PC-3 (cell line): ENCODE data around the gene ISYNA1. TPM values are rescaled to one million over a fixed set of nuclear protein-coding genes. Genes with fewer than 3 reads are reported as not detected.

Experiments
- ATAC-seq: fragments of 200-7000 bp; cut with Tn5 transposase; 2 replicates; pipeline ENCODE4 v1.9.1; 2020; ENCODE audit warnings: mild to moderate bottlenecking, moderate library complexity
- BruUV-seq: library from RNA; stranded (reverse); fragments of 400-500 nt; replicated peaks from 2 replicates; lab custom pipeline; 2021; lab: Mats Ljungman, UMichigan
- CTCF ChIA-PET: fragments of 300-600 bp; sonication (Branson Sonifier 250); formaldehyde crosslinking; loops from one replicate; lab custom pipeline; 2022; ENCODE audit warnings: antibody characterized with exemption; lab: Charles Lee
- POLR2A ChIA-PET: fragments of 300-600 bp; sonication (Branson Sonifier 250); formaldehyde crosslinking; loops from one replicate; lab custom pipeline; 2022; ENCODE audit warnings: antibody characterized with exemption; ENCODE audit not compliant: unreplicated experiment; lab: Charles Lee
- DNase-seq: peaks from one replicate; pipeline ENCODE4 v3.0.0-alpha.2; 2015
- H2AFZ ChIP-seq: fragments of 300-600 bp; sonication (generic); 2 replicates; pipeline ENCODE4 v1.6.0; 2016; ENCODE audit warnings: antibody characterized with exemption, low read length
- H3F3A ChIP-seq: fragments of 300-600 bp; sonication (generic); one replicate; pipeline ENCODE4 v1.6.0; 2017; ENCODE audit warnings: antibody characterized with exemption, low read length, control low read depth, mild to moderate bottlenecking; ENCODE audit not compliant: unreplicated experiment
- H3K27ac ChIP-seq: fragments of 300-600 bp; sonication (generic); 2 replicates; pipeline ENCODE4 v1.5.1; 2016; ENCODE audit warnings: mild to moderate bottlenecking, low read length
- H3K27me3 ChIP-seq: fragments of 300-600 bp; sonication (generic); 2 replicates; pipeline ENCODE4 v1.6.1; 2016; ENCODE audit warnings: low read length, mixed read lengths
- H3K36me3 ChIP-seq: fragments of 300-600 bp; sonication (generic); 2 replicates; pipeline ENCODE4 v1.6.1; 2016; ENCODE audit warnings: low read depth, mixed run types, low read length, mixed read lengths
- H3K4me1 ChIP-seq: fragments of 300-600 bp; sonication (generic); 2 replicates; pipeline ENCODE4 v1.5.1; 2016; ENCODE audit warnings: low read length; ENCODE audit not compliant: insufficient read depth
- H3K4me2 ChIP-seq: fragments of 300-600 bp; sonication (generic); 2 replicates; pipeline ENCODE4 v1.6.0; 2016; ENCODE audit warnings: low read length
- H3K4me3 ChIP-seq: fragments of 300-600 bp; sonication (generic); 2 replicates; pipeline ENCODE4 v1.5.1; 2016; ENCODE audit warnings: mild to moderate bottlenecking, low read length, mixed read lengths
- H3K79me2 ChIP-seq: fragments of 300-600 bp; sonication (generic); 2 replicates; pipeline ENCODE4 v1.6.1; 2017; ENCODE audit warnings: low read length, mixed read lengths
- H3K9ac ChIP-seq: fragments of 300-600 bp; sonication (generic); 2 replicates; pipeline ENCODE4 v1.6.0; 2016; ENCODE audit warnings: mild to moderate bottlenecking, low read length
- H3K9me2 ChIP-seq: fragments of 300-600 bp; sonication (generic); replicated peaks from 2 replicates; pipeline ENCODE4 v1.6.1; 2016; ENCODE audit warnings: mixed run types, low read length, mixed read lengths
- H3K9me3 ChIP-seq: fragments of 300-600 bp; sonication (generic); 2 replicates; pipeline ENCODE4 v1.6.1; 2016; ENCODE audit warnings: low read length, mixed read lengths
- H4K20me1 ChIP-seq: fragments of 300-600 bp; sonication (generic); 2 replicates; pipeline ENCODE4 v1.6.1; 2016; ENCODE audit warnings: low read length, mixed read lengths
- CTCF ChIP-seq: fragments of 300-600 bp; sonication (generic); conservative IDR thresholded peaks from 2 replicates; pipeline ENCODE4 v1.5.1; 2017; ENCODE audit warnings: antibody characterized with exemption, low read depth, mild to moderate bottlenecking, low read length
- EZH2 ChIP-seq: fragments of 300-600 bp; sonication (generic); IDR thresholded peaks from one replicate; pipeline ENCODE4 v1.6.1; 2017; ENCODE audit warnings: antibody characterized with exemption, mild to moderate bottlenecking, low read length; ENCODE audit not compliant: unreplicated experiment
- EZH2phosphoT487 ChIP-seq: fragments of 300-600 bp; sonication (generic); IDR thresholded peaks from 2 replicates; pipeline ENCODE4 v1.6.1; 2018; ENCODE audit warnings: mild to moderate bottlenecking, antibody characterized with exemption, low read length, borderline replicate concordance
- intact Hi-C: fragments of 100-400 bp; cut with micrococcal nuclease; formaldehyde crosslinking; loops from 2 replicates; pipeline ENCODE4 v1.9.0; 2023
- total RNA-seq: library from RNA; depleted of rRNA; stranded (reverse); fragments of >200 nt; gene quantifications from 2 replicates; pipeline ENCODE4 v1.2.3, GENCODE V29; 2014

Gene ISYNA1
- total RNA-seq, 1 experiment from 2014 or later = 19.4 TPM

- H3K4me1 ChIP-seq = no peaks in the 10 kb centered on the region
- no peak overlapping the region for H2AFZ ChIP-seq
- no TSS peak for BruUV-seq
- ChIA-PET CTCF (no interaction called here), POLR2A (no interaction called here)
- no peaks in the 10 kb centered on the region for H3K9me2 ChIP-seq
- H3K36me3 ChIP-seq = peaks cover 25% of the 10 kb centered on the region
- intact Hi-C loops = no loop called here
- no peak overlapping the region for H3K9ac ChIP-seq
- H3K9me3 ChIP-seq = no peaks in the 10 kb centered on the region
- no peaks in the 10 kb centered on the region for H4K20me1 ChIP-seq
- no peaks in the 10 kb centered on the region for H3K27me3 ChIP-seq
- no peak overlapping the region for H3K4me3 ChIP-seq
- no peak overlapping the region for H3K27ac ChIP-seq
- H3K79me2 ChIP-seq = no peaks in the 10 kb centered on the region
- H3F3A ChIP-seq = no peaks in the 10 kb centered on the region
- DNase-seq (no peak), ATAC-seq (no peak)
- TF ChIP-seq EZH2 = no peak
- TF ChIP-seq EZH2phosphoT487 = no peak
- no peak for TF ChIP-seq CTCF
- no peak overlapping the region for H3K4me2 ChIP-seq
These were observed 8.3 kb upstream of the ISYNA1 start for GRCh38 chr19:18446145-18446810.

- ChIA-PET POLR2A (no interaction called here), CTCF (no interaction called here)
- intact Hi-C loops = no loop called here
- Histone ChIP-seq H3K27ac (no peak overlapping the region), H3K9ac (no peak overlapping the region), H3K4me1 (no peaks in the 10 kb centered on the region), H3K4me3 (no peak overlapping the region), H3K9me3 (no peaks in the 10 kb centered on the region), H3K79me2 (no peaks in the 10 kb centered on the region), H3K4me2 (no peak overlapping the region), H3K27me3 (no peaks in the 10 kb centered on the region), H3F3A (no peaks in the 10 kb centered on the region), H2AFZ (no peak overlapping the region), H3K36me3 (peaks cover 21% of the 10 kb centered on the region; the same call in 1 of the 2 replicates), H3K9me2 (no peaks in the 10 kb centered on the region), H4K20me1 (no peaks in the 10 kb centered on the region)
- ATAC-seq = no peak
- no TSS peak for BruUV-seq
- DNase-seq = no peak
- TF ChIP-seq CTCF (no peak), EZH2phosphoT487 (no peak), EZH2 (no peak)
These were observed 7.5 kb upstream of the ISYNA1 start for GRCh38 chr19:18445262-18445948.

GRCh38 chr19:18444513-18444912 lies 6.6 kb upstream of the ISYNA1 start:
- ChIA-PET CTCF (interaction anchor here (0.6 kb wide), 1 partner anchor 111 kb away, joined by 5 read pairs; no protein-coding TSS in a partner anchor), POLR2A (interaction anchor here (0.6 kb wide), 1 partner anchor 163 kb away, joined by 6 read pairs; the partner anchor contains the start of gene JUND)
- no peak for TF ChIP-seq CTCF
- no peak for TF ChIP-seq EZH2
- TF ChIP-seq EZH2phosphoT487 = no peak
- Histone ChIP-seq H3K4me1 (no peaks in the 10 kb centered on the region), H3K9me3 (no peaks in the 10 kb centered on the region), H3K4me3 (no peak overlapping the region), H2AFZ (no peak overlapping the region), H3K9ac (no peak overlapping the region), H3K27me3 (no peaks in the 10 kb centered on the region), H3K79me2 (no peaks in the 10 kb centered on the region), H3K36me3 (peaks cover 16% of the 10 kb centered on the region; the same call in 1 of the 2 replicates), H3K9me2 (no peaks in the 10 kb centered on the region), H3K4me2 (no peak overlapping the region), H4K20me1 (no peaks in the 10 kb centered on the region), H3K27ac (no peak overlapping the region), H3F3A (no peaks in the 10 kb centered on the region)
- no TSS peak for BruUV-seq
- ATAC-seq (no peak), DNase-seq (no peak)
- intact Hi-C loops = no loop called here
